Measurements from ENCODE around the gene MAFB.

GRCh38 chr20:40681165-40681564 lies 7.9 kb downstream of the MAFB start:
- TF ChIP-seq CTCF (IDR thresholded peaks at IDR 0.05): no peak
- TF ChIP-seq POLR2A (IDR thresholded peaks at IDR 0.05): no peak

All from vagina (tissue), 2 donors.